Islet of Langerhans (tissue), 1 donor: ENCODE data around the gene MADCAM1.

Experiments
- FAIRE-seq: peaks from one replicate; lab custom pipeline; 2011; peaks lifted over from hg19 to GRCh38; lab: Jason Lieb, UNC

Gene MADCAM1

GRCh38 chr19:488505-489417 lies 7.5 kb upstream of the MADCAM1 start:
- no peak for FAIRE-seq

GRCh38 chr19:489418-490196 lies 6.7 kb upstream of the MADCAM1 start:
- no peak for FAIRE-seq

GRCh38 chr19:491146-491741 lies 5.0 kb upstream of the MADCAM1 start:
- no peak for FAIRE-seq

GRCh38 chr19:492091-492531 lies 4.2 kb upstream of the MADCAM1 start:
- FAIRE-seq: no peak

- FAIRE-seq: no peak
Measured at GRCh38 chr19:493391-494170, 2.7 kb upstream of the MADCAM1 start.

- FAIRE-seq: no peak
Measured at GRCh38 chr19:494171-495080, 1.9 kb upstream of the MADCAM1 start.

GRCh38 chr19:495081-495401 lies 1.2 kb upstream of the MADCAM1 start:
- no peak for FAIRE-seq

- no peak for FAIRE-seq
Measured at GRCh38 chr19:495402-496111, 729 bp upstream of the MADCAM1 start.

GRCh38 chr19:496986-497385 lies 700 bp downstream of the MADCAM1 start:
- FAIRE-seq: no peak

GRCh38 chr19:497491-497868 lies 1.2 kb downstream of the MADCAM1 start:
- no peak for FAIRE-seq

GRCh38 chr19:497869-498510 lies 1.7 kb downstream of the MADCAM1 start:
- no peak for FAIRE-seq

GRCh38 chr19:498511-498891 lies 2.2 kb downstream of the MADCAM1 start:
- no peak for FAIRE-seq

- no peak for FAIRE-seq
Measured at GRCh38 chr19:498977-499623, 2.8 kb downstream of the MADCAM1 start.

- no peak for FAIRE-seq
Measured at GRCh38 chr19:501646-502045, 5.4 kb downstream of the MADCAM1 start.

GRCh38 chr19:504616-505015 lies 8.3 kb downstream of the MADCAM1 start:
- FAIRE-seq: no peak

GRCh38 chr19:506404-507285 lies 10.4 kb downstream of the MADCAM1 start:
- FAIRE-seq: peak; percentile 95

- FAIRE-seq: no peak
Measured at GRCh38 chr19:507286-508203, 11.3 kb downstream of the MADCAM1 start, which contains the start of gene TPGS1. Gene TPGS1, plus strand, starts transcription at chr19:507497. Its CDS starts 10 bp downstream, at chr19:507507.
